GM23248 (cell line): Measurements from ENCODE around the gene CES3. TPM values are rescaled to one million over a fixed set of nuclear protein-coding genes. Genes with fewer than 3 reads are reported as not detected.

Experiments
- DNase-seq: peaks from one replicate; pipeline ENCODE4 v3.0.0-alpha.2; 2015
- H2AFZ ChIP-seq: fragments of 200-600 bp; sonication (generic); 2 replicates; pipeline ENCODE4 v1.6.1; 2016; ENCODE audit warnings: antibody characterized with exemption
- H3F3A ChIP-seq: fragments of 200-600 bp; sonication (generic); 2 replicates; pipeline ENCODE4 v1.6.1; 2016; ENCODE audit warnings: mild to moderate bottlenecking, antibody characterized with exemption, mixed run types; ENCODE audit not compliant: insufficient read depth
- H3K27ac ChIP-seq: fragments of 200-600 bp; sonication (generic); 2 replicates; pipeline ENCODE4 v1.5.1; 2016; ENCODE audit warnings: mild to moderate bottlenecking
- H3K27me3 ChIP-seq: fragments of 200-600 bp; sonication (generic); replicated peaks from 2 replicates; pipeline ENCODE4 v1.6.1; 2016; ENCODE audit warnings: mild to moderate bottlenecking; ENCODE audit not compliant: insufficient read depth
- H3K36me3 ChIP-seq: fragments of 200-600 bp; sonication (generic); 2 replicates; pipeline ENCODE4 v1.6.1; 2016; ENCODE audit warnings: low read depth, mild to moderate bottlenecking
- H3K4me1 ChIP-seq: fragments of 200-600 bp; sonication (generic); 2 replicates; pipeline ENCODE4 v1.6.1; 2016; ENCODE audit warnings: mild to moderate bottlenecking; ENCODE audit not compliant: insufficient read depth
- H3K4me2 ChIP-seq: fragments of 200-600 bp; sonication (generic); one replicate; pipeline ENCODE4 v1.6.1; 2016; ENCODE audit warnings: mild to moderate bottlenecking; ENCODE audit not compliant: unreplicated experiment
- H3K4me3 ChIP-seq: fragments of 200-600 bp; sonication (generic); 2 replicates; pipeline ENCODE4 v1.5.1; 2016; ENCODE audit warnings: mild to moderate bottlenecking
- H3K79me2 ChIP-seq: fragments of 200-600 bp; sonication (generic); 2 replicates; pipeline ENCODE4 v1.6.1; 2016; ENCODE audit warnings: mild to moderate bottlenecking; ENCODE audit not compliant: insufficient read depth
- H3K9ac ChIP-seq: fragments of 200-600 bp; sonication (generic); 2 replicates; pipeline ENCODE4 v1.6.1; 2016; ENCODE audit warnings: mild to moderate bottlenecking
- H3K9me2 ChIP-seq: fragments of 200-600 bp; sonication (generic); 2 replicates; pipeline ENCODE4 v1.6.1; 2016; ENCODE audit warnings: mixed run types, mild to moderate bottlenecking, moderate library complexity; ENCODE audit not compliant: insufficient read depth
- H3K9me3 ChIP-seq: fragments of 200-600 bp; sonication (generic); one replicate; pipeline ENCODE4 v1.6.1; 2017; ENCODE audit warnings: low read depth
- H4K20me1 ChIP-seq: fragments of 200-600 bp; sonication (generic); 2 replicates; pipeline ENCODE4 v1.6.0; 2016; ENCODE audit not compliant: insufficient read depth
- EZH2 ChIP-seq: fragments of 200-600 bp; sonication (generic); IDR thresholded peaks from 2 replicates; pipeline ENCODE4 v1.6.1; 2018; ENCODE audit warnings: antibody characterized with exemption, mild to moderate bottlenecking; ENCODE audit not compliant: insufficient read depth, poor library complexity, severe bottlenecking
- EZH2phosphoT487 ChIP-seq: fragments of 200-600 bp; sonication (generic); IDR thresholded peaks from 2 replicates; pipeline ENCODE4 v1.6.1; 2018; ENCODE audit warnings: antibody characterized with exemption, moderate library complexity, mild to moderate bottlenecking, low read depth; ENCODE audit not compliant: insufficient read depth
- whole genome bisulfite sequencing, 2 experiments: methylation state at CpG; one replicate each; pipeline ENCODE4 v1.1.6; 2015 to 2017; ENCODE audit warnings: low lambda C conversion rate in 2 of 2, low coverage in 1 of 2; ENCODE audit errors: missing lambda C conversion rate in 2 of 2; 5-methylcytosine and 5-hydroxymethylcytosine counted together
- in situ Hi-C: fragments of 300-500 bp; cut with MboI; formaldehyde crosslinking; loops from 2 replicates; pipeline ENCODE4 v1.15.0; 2020
- polyA plus RNA-seq: library from polyadenylated mRNA; unstranded; fragments of >200 nt; fragmentation: Nextera tagmentation; extraction: Ambion mirVana; gene quantifications from 2 replicates; pipeline ENCODE4 v1.2.1, GENCODE V29; 2016
- total RNA-seq: library from RNA; depleted of rRNA; stranded (reverse); fragments of >200 nt; shearing (Covaris generic); gene quantifications from 2 replicates; pipeline ENCODE4 v1.2.3, GENCODE V29; 2014

CES3 gene
- total and polyA plus RNA-seq, 2 experiments from 2014 or later = not detected

DNA sequence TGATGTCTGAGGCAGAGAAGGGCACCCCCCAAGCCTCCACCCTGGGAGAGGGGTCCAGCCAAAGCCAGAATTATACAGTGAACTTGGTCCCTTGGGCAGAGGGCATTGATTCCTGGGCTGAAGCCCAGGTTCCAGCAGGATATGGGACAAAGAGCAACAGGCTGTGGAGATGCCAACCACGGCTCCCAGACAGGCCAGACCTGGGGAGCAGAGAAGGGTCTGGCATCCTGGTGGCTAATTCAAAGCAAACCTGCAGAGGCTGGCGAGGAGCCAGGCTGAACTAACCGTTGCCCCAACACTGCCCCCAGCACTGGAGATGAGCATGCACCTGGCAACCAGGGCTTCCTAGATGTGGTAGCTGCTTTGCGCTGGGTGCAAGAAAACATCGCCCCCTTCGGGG is 3.0 kb downstream of the CES3 start:
- Histone ChIP-seq H3K79me2 (no peaks in the 10 kb centered on the region), H3K9ac (no peak overlapping the region), H3K36me3 (no peaks in the 10 kb centered on the region), H2AFZ (no peak overlapping the region), H3K4me1 (no peaks in the 10 kb centered on the region), H3F3A (no peaks in the 10 kb centered on the region), H3K27ac (no peak overlapping the region), H3K9me2 (no peaks in the 10 kb centered on the region), H3K4me2 (no peak overlapping the region), H4K20me1 (no peaks in the 10 kb centered on the region), H3K9me3 (no peaks in the 10 kb centered on the region), H3K4me3 (no peak overlapping the region), H3K27me3 (peaks cover 4% of the 10 kb centered on the region; the same call in 1 of the 2 replicates)
- 62 to 65% methylated on average over 6 of the region's 6 CpGs for WGBS, 2 experiments
- TF ChIP-seq EZH2 (no peak), EZH2phosphoT487 (no peak)
- in situ Hi-C loops = loop anchor here (25.0 kb wide), 1 partner anchor 198 kb away; the partner anchor contains the start of genes B3GNT9, FBXL8, HSF4 and NOL3
- DNase-seq = no peak

DNA sequence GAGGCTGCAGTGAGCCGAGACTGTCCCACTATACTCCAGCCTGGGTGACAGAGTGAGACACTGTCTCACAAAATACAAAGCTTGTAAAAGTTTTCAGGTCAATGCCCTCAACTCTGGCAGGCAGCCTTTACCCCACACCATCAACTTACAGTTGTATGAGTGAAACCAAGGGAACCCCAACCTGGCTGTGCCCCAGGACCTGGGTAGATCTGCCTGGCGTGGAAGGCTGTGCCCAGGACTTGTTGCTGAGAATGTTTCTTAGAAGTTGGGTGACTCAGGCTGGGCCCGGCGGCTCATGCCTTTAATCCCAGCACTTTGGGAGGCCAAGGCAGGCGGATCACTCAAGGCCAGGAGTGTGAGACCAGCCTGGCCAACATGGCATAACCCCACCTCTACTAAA is 7.8 kb downstream of the CES3 start:
- no peak overlapping the region for H2AFZ ChIP-seq
- H3K4me2 ChIP-seq = no peak overlapping the region
- no peaks in the 10 kb centered on the region for H3K79me2 ChIP-seq
- H4K20me1 ChIP-seq = no peaks in the 10 kb centered on the region
- H3K4me3 ChIP-seq = no peak overlapping the region
- no peaks in the 10 kb centered on the region for H3K9me2 ChIP-seq
- no peaks in the 10 kb centered on the region for H3K9me3 ChIP-seq
- WGBS, 2 experiments = 85 to 92% methylated on average over 5 of the region's 5 CpGs
- DNase-seq = no peak
- H3F3A ChIP-seq = no peaks in the 10 kb centered on the region
- no peak overlapping the region for H3K9ac ChIP-seq
- H3K36me3 ChIP-seq = no peaks in the 10 kb centered on the region
- no peak for TF ChIP-seq EZH2
- no peak for TF ChIP-seq EZH2phosphoT487
- no peak overlapping the region for H3K27ac ChIP-seq
- in situ Hi-C loops = loop anchor here (25.0 kb wide), 1 partner anchor 193 kb away; the partner anchor contains the start of genes B3GNT9, FBXL8, HSF4 and NOL3
- peaks cover 4% of the 10 kb centered on the region; the same call in 1 of the 2 replicates for H3K27me3 ChIP-seq
- peaks cover 8% of the 10 kb centered on the region; the same call in 1 of the 2 replicates for H3K4me1 ChIP-seq

DNA sequence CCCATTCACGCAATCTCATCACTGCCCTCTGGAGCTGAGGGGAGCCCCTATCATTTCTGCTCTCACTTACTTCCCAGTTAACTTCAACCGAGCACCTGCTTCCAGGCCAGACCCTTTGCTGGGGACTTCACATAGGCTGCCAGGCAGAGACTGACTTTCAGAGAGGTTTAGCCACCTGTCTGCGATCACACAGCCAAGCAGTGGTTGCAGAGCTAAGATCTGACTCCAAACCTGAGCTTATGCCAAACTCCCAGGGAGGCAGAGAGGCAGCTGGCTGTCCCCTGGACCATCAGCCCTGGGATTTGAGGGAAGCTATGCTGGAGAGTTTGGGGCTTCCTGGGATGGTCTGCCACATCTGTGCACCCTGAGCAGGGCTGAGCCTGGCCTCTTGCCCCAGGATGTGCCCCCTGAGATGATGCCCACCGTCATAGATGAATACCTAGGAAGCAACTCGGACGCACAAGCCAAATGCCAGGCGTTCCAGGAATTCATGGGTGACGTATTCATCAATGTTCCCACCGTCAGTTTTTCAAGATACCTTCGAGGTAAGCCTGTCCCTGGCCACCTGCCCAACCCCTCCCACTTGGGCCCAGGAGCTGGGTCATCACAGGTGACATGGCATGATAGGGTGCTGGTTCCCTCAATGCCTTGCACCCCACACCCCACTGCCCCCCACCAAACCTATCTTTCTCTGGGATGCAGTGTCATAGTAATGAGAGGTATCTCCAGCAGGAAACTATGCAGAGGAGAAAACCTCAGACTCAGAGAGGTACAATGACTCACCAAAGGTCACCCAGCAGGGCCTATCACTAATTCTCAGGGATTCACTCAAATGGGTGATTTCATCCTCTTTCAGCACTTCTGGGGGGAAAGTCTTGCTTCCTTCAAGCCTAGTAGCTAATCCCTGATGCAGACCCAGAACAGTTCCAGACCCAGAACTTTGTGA is 10.0 kb downstream of the CES3 start:
- Histone ChIP-seq H3K79me2 (no peaks in the 10 kb centered on the region), H3K9me2 (no peaks in the 10 kb centered on the region), H3K27ac (no peak overlapping the region), H3K4me3 (no peak overlapping the region), H3K27me3 (0 out of 2 replicates have a peak, but pooled peaks cover 2% of the 10 kb centered on the region), H3K4me1 (peaks cover 8% of the 10 kb centered on the region; the same call in 1 of the 2 replicates), H3K4me2 (no peak overlapping the region), H3K9ac (no peak overlapping the region), H3K9me3 (no peaks in the 10 kb centered on the region), H3K36me3 (no peaks in the 10 kb centered on the region), H4K20me1 (no peaks in the 10 kb centered on the region), H2AFZ (no peak overlapping the region), H3F3A (0 out of 2 replicates have a peak, but pooled peaks cover 5% of the 10 kb centered on the region)
- TF ChIP-seq EZH2 (no peak), EZH2phosphoT487 (no peak)
- in situ Hi-C loops = loop anchor here (25.0 kb wide), 1 partner anchor 191 kb away; the partner anchor contains the start of genes B3GNT9, FBXL8, HSF4 and NOL3
- 59 to 68% methylated on average over 10 of the region's 10 CpGs for WGBS, 2 experiments
- peak; percentile 66 for DNase-seq

DNA sequence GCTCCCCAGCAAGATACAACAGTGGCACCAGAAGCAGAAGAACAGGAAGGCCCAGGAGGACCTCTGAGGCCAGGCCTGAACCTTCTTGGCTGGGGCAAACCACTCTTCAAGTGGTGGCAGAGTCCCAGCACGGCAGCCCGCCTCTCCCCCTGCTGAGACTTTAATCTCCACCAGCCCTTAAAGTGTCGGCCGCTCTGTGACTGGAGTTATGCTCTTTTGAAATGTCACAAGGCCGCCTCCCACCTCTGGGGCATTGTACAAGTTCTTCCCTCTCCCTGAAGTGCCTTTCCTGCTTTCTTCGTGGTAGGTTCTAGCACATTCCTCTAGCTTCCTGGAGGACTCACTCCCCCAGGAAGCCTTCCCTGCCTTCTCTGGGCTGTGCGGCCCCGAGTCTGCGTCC is 11.9 kb downstream of the CES3 start:
- H3K27me3 ChIP-seq = no peaks in the 10 kb centered on the region
- H3K4me2 ChIP-seq = no peak overlapping the region
- no peaks in the 10 kb centered on the region for H3K79me2 ChIP-seq
- TF ChIP-seq EZH2phosphoT487 (no peak), EZH2 (no peak)
- WGBS, 2 experiments = 91% methylated on average over 9 of the region's 9 CpGs
- H3F3A ChIP-seq = peaks cover 10% of the 10 kb centered on the region; the same call in 1 of the 2 replicates
- in situ Hi-C loops = loop anchor here (25.0 kb wide), 1 partner anchor 189 kb away; the partner anchor contains the start of genes B3GNT9, FBXL8, HSF4 and NOL3
- DNase-seq = no peak
- H3K27ac ChIP-seq = no peak overlapping the region
- H4K20me1 ChIP-seq = no peaks in the 10 kb centered on the region
- no peak overlapping the region for H3K9ac ChIP-seq
- H2AFZ ChIP-seq = no peak overlapping the region
- no peak overlapping the region for H3K4me3 ChIP-seq
- H3K9me3 ChIP-seq = no peaks in the 10 kb centered on the region
- no peaks in the 10 kb centered on the region for H3K36me3 ChIP-seq
- H3K4me1 ChIP-seq = peaks cover 8% of the 10 kb centered on the region; the same call in 1 of the 2 replicates
- H3K9me2 ChIP-seq = no peaks in the 10 kb centered on the region
